B cell (primary cell): ENCODE measurements around the gene PNKD.

Experiments
- CTCF ChIP-seq: fragments of 200-600 bp; IDR thresholded peaks from one replicate; pipeline ENCODE4 v1.8.0; 2022; ENCODE audit warnings: antibody characterized with exemption, mild to moderate bottlenecking
- EZH2 ChIP-seq: IDR thresholded peaks from 2 replicates; pipeline ENCODE4 v1.6.1; 2012; ENCODE audit warnings: borderline replicate concordance, low read depth, mild to moderate bottlenecking, moderate library complexity, low read length; ENCODE audit not compliant: insufficient read depth, poor library complexity, severe bottlenecking

- TF ChIP-seq EZH2, result no peak
- no peak for TF ChIP-seq CTCF
Measured at GRCh38 chr2:218325566-218326160, 55.3 kb downstream of the PNKD start.
